Pancreas (tissue), 10 donors: Measurements from ENCODE around the gene MIEN1. TPM values are rescaled to one million over a fixed set of nuclear protein-coding genes. Genes with fewer than 3 reads are reported as not detected.

Experiments
- ATAC-seq, 4 donors: fragments of 200-7000 bp; cut with Tn5 transposase; one replicate each; pipeline versions ENCODE4 v1.8.0 to v1.9.1; 2020; ENCODE audit warnings: mild to moderate bottlenecking in 4 of 4, moderate library complexity in 4 of 4
- DNase-seq, 6 donors: peaks; one replicate each; pipeline ENCODE4 v3.0.0-alpha.2; 2020
- FAIRE-seq: peaks from 2 replicates; lab custom pipeline; 2012; peaks lifted over from hg19 to GRCh38; lab: Jason Lieb, UNC
- H3K27ac ChIP-seq, 4 donors: fragments of 200-600 bp; sonication (generic); 1 replicate in 3 of 4; 2 replicates in 1 of 4; pipeline versions ENCODE4 v1.5.0 to v1.8.0; 2020
- H3K27me3 ChIP-seq, 4 donors: fragments of 200-600 bp; one replicate each; pipeline ENCODE4 v1.8.0; 2021
- H3K36me3 ChIP-seq, 3 donors: fragments of 200-600 bp; sonication (generic) in 1 of 3; one replicate each; pipeline versions ENCODE4 v1.5.0 to v1.8.0; 2020 to 2021
- H3K4me1 ChIP-seq, 3 donors: fragments of 200-600 bp; one replicate each; pipeline ENCODE4 v1.8.0; 2021
- H3K4me3 ChIP-seq, 4 donors: fragments of 200-600 bp; sonication (generic) in 2 of 4; one replicate each; pipeline versions ENCODE4 v1.5.0 to v1.8.0; 2020 to 2021
- H3K9me3 ChIP-seq, 4 donors: fragments of 200-600 bp; one replicate each; pipeline ENCODE4 v1.8.0; 2021
- CTCF ChIP-seq, 4 donors: fragments of 200-600 bp; sonication (generic) in 3 of 4; IDR thresholded peaks; one replicate each; pipeline versions ENCODE4 v1.5.0 to v1.8.0; 2021; ENCODE audit warnings: antibody characterized with exemption in 4 of 4
- WGBS, 2 donors: extraction: QIAGEN DNeasy Blood & Tissue Kit; methylation state at CpG; one replicate each; pipeline ENCODE4 v1.1.7; 2013; 5-methylcytosine and 5-hydroxymethylcytosine counted together
- intact Hi-C, 3 donors: fragments of 100-400 bp; cut with DNase I; formaldehyde crosslinking; loops; one replicate each; pipeline versions ENCODE4 v1.11.1 to v1.14.2; 2022
- polyA plus RNA-seq, 2 donors: library from polyadenylated mRNA; stranded (reverse); fragments of 200-250 nt; gene quantifications; one replicate each; pipeline ENCODE4 v1.2.3, GENCODE V29; 2013
- total RNA-seq, 6 donors: library from RNA; stranded (reverse); fragmentation: NEBNext Ultra II Directional in 4 of 6; extraction: Animal tissue kit (Norgen Biotek cat#: 25700) in 4 of 6; gene quantifications; one replicate each; pipeline versions ENCODE4 v1.2.1 to v1.2.4, GENCODE V29; 2021 to 2023
- donor health status: healthy with polysubstance abuse.
- donor health status: DM: no; HTN: no; CAD: no; lungs with moderate emphysema.
- donor health status: DM: no; HTN: no; CAD: no.
- donor health status: control.
- donor health status: control.
- donor health status: Bipolar disorder and iron deficiency.
- donor health status: DM: yes; HTN: yes; CAD: no.
- donor health status: DM: no; HTN: no; CAD: no.
- donor health status: DM: no; HTN: no; CAD: no.
- donor health status: DM: yes; HTN: yes; CAD: no.

Gene MIEN1
- total and polyA plus RNA-seq, 8 donors: 17.0 to 75.2 (median 25.3) TPM

- FAIRE-seq: no peak
- WGBS, 2 donors: 69% methylated on average over 5 of the region's 5 CpGs
- peak overlapping the region; percentile 11 to 96 (median 94) for H3K27ac ChIP-seq
Observed at GRCh38 chr17:39703913-39704312, 26.4 kb downstream of the MIEN1 start.

GRCh38 chr17:39702901-39703893 lies 27.1 kb downstream of the MIEN1 start:
- Histone ChIP-seq H3K27me3 (no peaks in the 10 kb centered on the region), H3K9me3 (no peaks in the 10 kb centered on the region), H3K4me3 (no peak overlapping the region), H3K36me3 (peaks cover 0 to 2% (median under 1%) of the 10 kb centered on the region in 3 donors), H3K4me1 (peaks cover 30 to 57% (median 44%) of the 10 kb centered on the region in 3 donors), H3K27ac (peak overlapping the region in 3 of 4 donors; percentile 11 to 96 (median 94))
- TF ChIP-seq CTCF (IDR thresholded peaks at IDR 0.05): no peak
- WGBS, 2 donors: 46 to 49% methylated on average over 12 of the region's 12 CpGs
- intact Hi-C loops: no loop called here
- ATAC-seq (no peak), DNase-seq (no peak), FAIRE-seq (no peak)

More at GRCh38 chr17:39703913-39704312, 26.4 kb downstream of the MIEN1 start:
- no peak for ATAC-seq
- no peak for TF ChIP-seq CTCF (IDR thresholded peaks at IDR 0.05)
- H3K27me3 ChIP-seq: no peaks in the 10 kb centered on the region
- intact Hi-C loops: no loop called here
- DNase-seq: no peak
- H3K36me3 ChIP-seq: peaks cover 0 to 9% (median 3%) of the 10 kb centered on the region in 3 donors
- no peaks in the 10 kb centered on the region for H3K9me3 ChIP-seq
- no peak overlapping the region for H3K4me3 ChIP-seq
- H3K4me1 ChIP-seq: peaks cover 30 to 57% (median 44%) of the 10 kb centered on the region in 3 donors

- DNase-seq (no peak), FAIRE-seq (no peak), ATAC-seq (no peak)
- WGBS, 2 donors: 60 to 74% methylated on average over 4 of the region's 4 CpGs
- peak overlapping the region in 2 of 4 donors; percentile 88 to 93 for H3K4me3 ChIP-seq
- no peaks in the 10 kb centered on the region for H3K9me3 ChIP-seq
- H3K36me3 ChIP-seq: no peaks in the 10 kb centered on the region
- no peaks in the 10 kb centered on the region for H3K27me3 ChIP-seq
- intact Hi-C loops: no loop called here
- peaks cover 25 to 47% (median 36%) of the 10 kb centered on the region in 3 donors for H3K4me1 ChIP-seq
- peak overlapping the region in 2 of 4 donors; percentile 93 for H3K27ac ChIP-seq
- no peak for TF ChIP-seq CTCF (IDR thresholded peaks at IDR 0.05)
Observed at GRCh38 chr17:39701784-39702422, 28.4 kb downstream of the MIEN1 start.

GRCh38 chr17:39701012-39701783 lies 29.1 kb downstream of the MIEN1 start:
- DNase-seq (peak in 1 of 6 donors; percentile 34), FAIRE-seq (no peak), ATAC-seq (peak in 1 of 4 donors; percentile 7)
- 17 to 19% methylated on average over 10 of the region's 10 CpGs for WGBS, 2 donors
- Histone ChIP-seq H3K4me3 (peak overlapping the region in 3 of 4 donors; percentile 79 to 93 (median 88)), H3K4me1 (peaks cover 18 to 40% (median 29%) of the 10 kb centered on the region in 3 donors), H3K27ac (peak overlapping the region; percentile 83 to 93 (median 92)), H3K9me3 (no peaks in the 10 kb centered on the region), H3K27me3 (no peaks in the 10 kb centered on the region), H3K36me3 (no peaks in the 10 kb centered on the region)
- TF ChIP-seq CTCF (IDR thresholded peaks at IDR 0.05): no peak
- intact Hi-C loops: no loop called here
